Common myeloid progenitor, CD34-positive (primary cell): ENCODE data around the gene LRTM1.
A peak's percentile ranks its signal among the peaks of the same experiment; 100 is the strongest.

Experiments used
- CTCF ChIA-PET: fragments of 350-600 bp; sonication (Branson Sonifier 250); formaldehyde crosslinking; loops from one replicate; lab custom pipeline; 2021; ENCODE audit warnings: antibody characterized with exemption; lab: Charles Lee
- POLR2A ChIA-PET: fragments of 350-600 bp; sonication (Branson Sonifier 250); formaldehyde crosslinking; loops from one replicate; lab custom pipeline; 2021; ENCODE audit warnings: antibody characterized with exemption; lab: Charles Lee
- DNase-seq, 3 donors: peaks; one replicate each; pipeline versions ENCODE4 v3.0.0 to v3.0.0-alpha.2; 2013
- H3K27ac ChIP-seq, 2 experiments: 1 replicate in 1 of 2; 2 replicates in 1 of 2; pipeline ENCODE4 v1.7.0; 2013; ENCODE audit warnings: inconsistent platforms in 2 of 2, low read length in 2 of 2, mild to moderate bottlenecking in 2 of 2, low read depth in 1 of 2, moderate library complexity in 1 of 2; ENCODE audit not compliant: severe bottlenecking in 2 of 2, insufficient read depth in 1 of 2, poor library complexity in 1 of 2
- H3K27me3 ChIP-seq, 5 experiments: replicated peaks in 2 of 5; 1 replicate in 3 of 5; 2 replicates in 2 of 5; pipeline versions ENCODE4 v1.6.1 to v1.7.0; 2013; ENCODE audit warnings: low read length in 4 of 5, mild to moderate bottlenecking in 2 of 5, moderate library complexity in 2 of 5, inconsistent platforms in 1 of 5; ENCODE audit not compliant: insufficient read depth in 5 of 5, control insufficient read depth in 4 of 5
- H3K36me3 ChIP-seq, 4 experiments: 1 replicate in 2 of 4; 2 replicates in 2 of 4; pipeline versions ENCODE4 v1.6.1 to v1.7.0; 2013; ENCODE audit warnings: low read length in 3 of 4, control low read depth in 1 of 4, mild to moderate bottlenecking in 1 of 4; ENCODE audit not compliant: control insufficient read depth in 4 of 4, insufficient read depth in 4 of 4
- H3K4me1 ChIP-seq, 4 experiments: 1 replicate in 3 of 4; 2 replicates in 1 of 4; pipeline versions ENCODE4 v1.6.1 to v1.7.1; 2013; ENCODE audit warnings: low read length in 3 of 4, mild to moderate bottlenecking in 3 of 4, control low read depth in 1 of 4, inconsistent platforms in 1 of 4, moderate library complexity in 1 of 4; ENCODE audit not compliant: control insufficient read depth in 4 of 4, insufficient read depth in 4 of 4; ENCODE audit errors: control extremely low read depth in 1 of 4
- H3K4me3 ChIP-seq, 7 experiments: 1 replicate in 4 of 7; 2 replicates in 3 of 7; pipeline versions ENCODE4 v1.5.1 to v1.7.0; 2013; ENCODE audit warnings: mild to moderate bottlenecking in 7 of 7, low read length in 6 of 7, moderate library complexity in 6 of 7, inconsistent platforms in 2 of 7, low read depth in 2 of 7, control low read depth in 1 of 7; ENCODE audit not compliant: insufficient read depth in 4 of 7, control insufficient read depth in 1 of 7; ENCODE audit errors: extremely low read depth in 1 of 7
- H3K9me3 ChIP-seq, 5 experiments: 1 replicate in 4 of 5; 2 replicates in 1 of 5; pipeline versions ENCODE4 v1.6.1 to v1.7.1; 2013; ENCODE audit warnings: low read length in 4 of 5, mild to moderate bottlenecking in 2 of 5, inconsistent platforms in 1 of 5, low read depth in 1 of 5, moderate library complexity in 1 of 5; ENCODE audit not compliant: control insufficient read depth in 4 of 5, insufficient read depth in 2 of 5; ENCODE audit errors: control extremely low read depth in 1 of 5
- WGBS: methylation state at CpG from one replicate; pipeline ENCODE4 v1.1.5; 2013; ENCODE audit not compliant: insufficient coverage; 5-methylcytosine and 5-hydroxymethylcytosine counted together

The LRTM1 gene

DNA sequence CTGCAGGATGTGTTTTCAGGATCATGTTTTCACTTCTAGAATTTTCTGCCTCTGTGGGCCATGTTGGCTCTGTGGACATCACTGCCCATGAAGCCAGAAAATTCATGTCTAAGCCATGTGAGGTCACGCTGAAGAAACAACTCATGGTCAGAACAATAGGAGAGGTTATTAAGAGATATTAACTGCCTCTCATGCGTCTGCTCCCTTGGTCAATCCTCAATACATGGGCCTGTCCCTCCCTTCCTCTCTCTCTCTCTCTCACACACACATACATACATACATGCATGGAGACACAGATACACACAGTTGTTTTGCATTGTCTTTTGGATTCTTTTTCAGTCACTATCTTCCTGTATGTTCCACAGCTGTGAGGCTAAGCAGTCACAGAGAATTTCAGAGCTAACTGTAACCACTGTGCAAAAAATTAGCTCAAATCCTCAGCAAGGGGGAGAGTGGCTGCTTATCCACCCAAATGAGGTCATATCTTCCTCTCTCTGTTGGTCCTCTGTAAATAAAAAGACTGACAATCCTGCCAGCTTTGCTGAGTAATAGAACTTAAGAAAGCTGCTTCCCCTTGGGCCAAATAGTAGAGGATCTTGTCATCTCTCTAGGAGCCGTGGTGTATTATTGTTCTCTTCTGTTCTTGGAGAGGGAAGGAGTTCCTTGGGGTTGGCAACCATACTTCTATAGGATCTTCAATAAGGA, 45.6 kb downstream of the LRTM1 start:
- H3K36me3 ChIP-seq, result no peaks in the 10 kb centered on the region
- H3K4me3 ChIP-seq, result no peak overlapping the region
- H3K4me1 ChIP-seq, result no peaks in the 10 kb centered on the region
- peaks cover 0 to 6% (median 0%) of the 10 kb centered on the region in 5 experiments for H3K27me3 ChIP-seq
- H3K9me3 ChIP-seq, result no peaks in the 10 kb centered on the region
- ChIA-PET CTCF (no interaction called here), POLR2A (interaction anchor here (0.6 kb wide), 1 partner anchor 693 kb away, joined by 4 read pairs; no protein-coding TSS in a partner anchor)
- DNase-seq, result peak in 2 of 3 donors; percentile 5 to 22
- WGBS, result 100% methylated on average over 1 of the region's 3 CpGs
- no peak overlapping the region for H3K27ac ChIP-seq

DNA sequence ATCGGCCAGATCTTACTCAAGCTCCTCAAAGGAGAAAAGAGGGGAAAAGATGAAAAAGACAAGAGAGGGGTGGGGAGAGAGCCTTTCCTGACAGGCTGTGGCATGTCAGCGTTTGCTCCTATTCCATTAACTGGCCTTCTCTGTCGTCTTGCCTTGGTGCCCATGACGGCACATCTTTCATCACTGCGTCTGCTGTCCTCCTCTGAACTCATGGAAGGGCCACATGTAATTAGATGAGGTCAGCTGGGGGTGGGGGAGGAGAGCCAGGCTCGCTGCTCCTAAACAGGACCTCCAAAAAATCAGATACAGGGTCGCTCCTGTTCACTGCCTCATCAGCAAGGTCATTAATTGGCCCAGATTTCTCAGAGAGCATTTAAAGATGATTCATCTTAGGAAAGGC, 49.7 kb downstream of the LRTM1 start:
- Histone ChIP-seq H3K4me1 (no peaks in the 10 kb centered on the region), H3K9me3 (no peaks in the 10 kb centered on the region), H3K27ac (no peak overlapping the region), H3K36me3 (no peaks in the 10 kb centered on the region), H3K4me3 (no peak overlapping the region), H3K27me3 (peaks cover 0 to 9% (median 0%) of the 10 kb centered on the region in 5 experiments)
- no peak for DNase-seq
- WGBS, result 100% methylated on average over 2 of the region's 7 CpGs
- CTCF ChIA-PET, result no interaction called here
- POLR2A ChIA-PET, result no interaction called here

DNA sequence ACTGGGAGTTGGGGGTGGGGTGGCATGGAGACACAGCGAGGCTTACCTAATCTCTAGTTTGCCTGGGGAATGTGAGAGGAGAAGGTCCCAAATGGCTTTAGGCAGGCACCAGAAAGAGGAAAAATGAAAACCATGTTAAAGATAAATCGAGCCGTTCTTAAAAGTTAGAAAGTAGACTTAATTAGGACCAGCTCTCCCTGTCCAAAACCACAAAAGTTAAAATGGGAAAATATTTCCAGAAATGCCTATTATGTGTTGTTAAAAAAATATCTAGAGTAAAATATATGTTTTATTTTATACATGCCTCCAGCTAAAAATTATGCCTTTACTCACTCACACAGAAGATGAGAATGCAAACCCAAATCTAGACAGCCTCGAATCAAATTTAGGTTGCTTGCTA, 50.1 kb downstream of the LRTM1 start:
- Histone ChIP-seq H3K27me3 (peaks cover 0 to 9% (median 0%) of the 10 kb centered on the region in 5 experiments), H3K4me1 (no peaks in the 10 kb centered on the region), H3K9me3 (no peaks in the 10 kb centered on the region), H3K27ac (no peak overlapping the region), H3K36me3 (no peaks in the 10 kb centered on the region), H3K4me3 (no peak overlapping the region)
- CTCF ChIA-PET, result no interaction called here
- POLR2A ChIA-PET, result no interaction called here
- DNase-seq, result no peak
- 100% methylated on average over 4 of the region's 4 CpGs for WGBS

DNA sequence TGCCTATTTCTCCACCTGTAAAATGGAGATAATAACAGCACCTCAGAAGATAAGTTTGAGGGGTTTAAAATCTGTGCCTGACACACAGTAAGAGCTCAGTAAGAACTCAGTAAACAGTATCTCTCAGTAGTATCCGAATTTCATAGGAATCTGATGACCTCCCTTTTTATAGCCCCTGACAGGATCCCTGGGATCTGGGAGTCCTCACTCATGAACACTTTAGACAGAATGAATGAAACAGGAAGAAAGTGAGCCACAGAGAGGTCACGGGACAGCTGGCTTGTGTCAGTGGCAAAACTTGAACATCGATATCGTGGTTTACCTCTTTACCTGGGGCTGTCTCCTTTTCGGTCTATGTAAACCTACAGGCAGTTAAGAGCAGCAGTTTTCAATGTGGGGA, 51.2 kb downstream of the LRTM1 start:
- Histone ChIP-seq H3K9me3 (no peaks in the 10 kb centered on the region), H3K4me3 (no peak overlapping the region), H3K36me3 (no peaks in the 10 kb centered on the region), H3K4me1 (no peaks in the 10 kb centered on the region), H3K27me3 (peaks cover 0 to 10% (median 2%) of the 10 kb centered on the region in 5 experiments), H3K27ac (no peak overlapping the region)
- ChIA-PET CTCF (no interaction called here), POLR2A (no interaction called here)
- no peak for DNase-seq
- WGBS, result 98% methylated on average over 5 of the region's 5 CpGs

DNA sequence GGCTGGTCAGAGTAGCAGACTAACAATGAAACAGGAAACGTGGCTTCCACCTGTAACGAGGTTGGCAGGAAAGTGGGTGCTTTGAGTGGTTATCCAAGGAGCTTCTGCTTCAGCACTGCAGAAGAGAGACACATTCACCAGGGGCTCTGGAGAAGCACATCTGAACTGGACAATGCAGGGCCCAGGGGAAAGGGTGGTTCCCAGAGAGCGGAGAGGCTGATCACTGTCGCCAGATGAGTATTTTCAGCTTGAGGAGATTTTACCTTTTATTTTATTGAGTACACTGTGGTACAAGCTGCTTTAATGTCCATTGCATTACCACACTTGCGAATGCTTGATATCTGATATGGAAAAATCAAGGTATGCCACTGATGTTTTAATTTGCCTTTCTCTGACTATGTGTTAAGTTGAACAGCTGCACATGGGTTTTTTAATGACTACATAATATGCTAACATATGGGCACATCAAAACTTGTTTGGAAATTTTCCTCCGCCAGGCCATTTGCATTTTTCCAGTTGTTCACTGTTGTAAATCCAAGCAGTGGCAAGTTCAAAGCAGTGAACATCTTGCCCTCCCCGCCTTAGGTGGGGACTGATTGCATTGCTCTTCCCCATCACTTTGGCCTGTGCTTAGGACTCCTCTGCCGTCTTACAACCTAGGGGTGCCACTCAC, 52.1 kb downstream of the LRTM1 start:
- Histone ChIP-seq H3K4me1 (no peaks in the 10 kb centered on the region), H3K36me3 (no peaks in the 10 kb centered on the region), H3K27ac (no peak overlapping the region), H3K9me3 (no peaks in the 10 kb centered on the region), H3K27me3 (peaks cover 0 to 10% (median 0%) of the 10 kb centered on the region in 5 experiments), H3K4me3 (no peak overlapping the region)
- DNase-seq, result no peak
- POLR2A ChIA-PET, result no interaction called here
- CTCF ChIA-PET, result interaction anchor here (1.1 to 1.2 kb wide), 2 partner anchors 10 to 22 kb away, joined by 3 to 4 read pairs; no protein-coding TSS in a partner anchor
- WGBS, result 76% methylated on average over 7 of the region's 8 CpGs

DNA sequence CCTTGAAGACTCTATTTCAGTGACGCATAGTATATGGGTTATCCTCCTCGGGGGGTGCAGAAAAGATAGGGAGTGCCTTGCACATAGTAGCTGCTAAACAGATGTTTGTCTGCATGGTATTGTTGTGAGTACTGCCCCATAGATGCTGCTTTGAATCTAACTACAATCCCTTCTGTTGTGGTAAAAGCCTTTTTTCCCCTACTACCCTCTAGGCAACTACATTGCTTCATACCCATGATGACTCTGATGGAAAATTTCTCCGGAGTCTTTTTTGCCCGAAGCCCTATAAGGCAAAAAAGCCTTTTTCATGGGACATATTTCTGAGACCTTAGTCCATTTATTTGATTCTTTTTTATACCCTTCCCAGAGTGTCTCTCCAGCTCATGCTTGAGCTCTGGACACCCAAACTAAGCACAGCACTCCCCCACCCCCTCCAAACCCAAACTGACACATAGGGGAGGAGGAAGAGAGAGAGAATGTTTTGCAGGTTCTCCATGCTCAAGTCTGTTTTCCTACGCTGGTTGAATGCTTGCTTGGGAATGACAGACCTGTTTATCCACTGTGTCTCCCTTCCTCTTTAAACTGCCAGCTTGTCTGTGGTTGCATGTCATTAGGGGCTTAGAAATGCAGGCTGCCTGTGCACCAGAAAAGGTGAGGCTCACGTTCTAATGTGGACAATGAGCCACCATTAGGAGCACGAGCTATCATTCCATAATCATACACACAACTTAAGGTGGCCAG, 52.9 kb downstream of the LRTM1 start:
- no peak for DNase-seq
- H3K4me1 ChIP-seq, result no peaks in the 10 kb centered on the region

More for the DNA sequence above, 52.9 kb downstream of the LRTM1 start:
- Histone ChIP-seq H3K4me3 (no peak overlapping the region), H3K9me3 (no peaks in the 10 kb centered on the region), H3K36me3 (no peaks in the 10 kb centered on the region), H3K27me3 (peaks cover 0 to 11% (median 0%) of the 10 kb centered on the region in 5 experiments), H3K27ac (no peak overlapping the region)
- CTCF ChIA-PET, result interaction anchor here (0.9 to 1.2 kb wide), 3 partner anchors 11 to 22 kb away, joined by 3 to 4 read pairs (median 3); no protein-coding TSS in a partner anchor
- POLR2A ChIA-PET, result no interaction called here
- 79% methylated on average over 5 of the region's 7 CpGs for WGBS
